Subcutaneous adipose tissue (tissue), 4 donors: ENCODE measurements around the gene TNN. TPM values are rescaled to one million over a fixed set of nuclear protein-coding genes. Genes with fewer than 3 reads are reported as not detected.

ENCODE experiments used
- CTCF ChIP-seq: fragments of 450-650 bp; IDR thresholded peaks from one replicate; pipeline ENCODE4 v1.5.1; 2016; ENCODE audit warnings: low read depth, mild to moderate bottlenecking, control low read depth, antibody characterized with exemption, moderate library complexity
- total RNA-seq, 4 donors: library from RNA; depleted of rRNA; stranded (reverse); fragments of >200 nt; gene quantifications; one replicate each; pipeline ENCODE4 v1.1.0, GENCODE V29; 2016

Gene TNN
- total RNA-seq, 4 donors from 2014 or later = 0.51 to 18.3 (median 0.85) TPM

- TF ChIP-seq CTCF = no peak
Measured at GRCh38 chr1:175073061-175073460, 5.4 kb downstream of the TNN start.

GRCh38 chr1:175073633-175074032 is 6.0 kb downstream of the TNN start:
- no peak for TF ChIP-seq CTCF

- TF ChIP-seq CTCF = no peak
Measured at GRCh38 chr1:175075572-175076568, 8.2 kb downstream of the TNN start.

GRCh38 chr1:175077356-175078030 is 9.9 kb downstream of the TNN start:
- TF ChIP-seq CTCF = no peak

GRCh38 chr1:175078629-175079028 is 11.0 kb downstream of the TNN start:
- no peak for TF ChIP-seq CTCF

- no peak for TF ChIP-seq CTCF
Measured at GRCh38 chr1:175079338-175079737, 11.7 kb downstream of the TNN start.

GRCh38 chr1:175080030-175080429 is 12.4 kb downstream of the TNN start:
- no peak for TF ChIP-seq CTCF
